ENCODE results near the gene MFSD11.
A peak's percentile ranks its signal among the peaks of the same experiment; 100 is the strongest.

DNA sequence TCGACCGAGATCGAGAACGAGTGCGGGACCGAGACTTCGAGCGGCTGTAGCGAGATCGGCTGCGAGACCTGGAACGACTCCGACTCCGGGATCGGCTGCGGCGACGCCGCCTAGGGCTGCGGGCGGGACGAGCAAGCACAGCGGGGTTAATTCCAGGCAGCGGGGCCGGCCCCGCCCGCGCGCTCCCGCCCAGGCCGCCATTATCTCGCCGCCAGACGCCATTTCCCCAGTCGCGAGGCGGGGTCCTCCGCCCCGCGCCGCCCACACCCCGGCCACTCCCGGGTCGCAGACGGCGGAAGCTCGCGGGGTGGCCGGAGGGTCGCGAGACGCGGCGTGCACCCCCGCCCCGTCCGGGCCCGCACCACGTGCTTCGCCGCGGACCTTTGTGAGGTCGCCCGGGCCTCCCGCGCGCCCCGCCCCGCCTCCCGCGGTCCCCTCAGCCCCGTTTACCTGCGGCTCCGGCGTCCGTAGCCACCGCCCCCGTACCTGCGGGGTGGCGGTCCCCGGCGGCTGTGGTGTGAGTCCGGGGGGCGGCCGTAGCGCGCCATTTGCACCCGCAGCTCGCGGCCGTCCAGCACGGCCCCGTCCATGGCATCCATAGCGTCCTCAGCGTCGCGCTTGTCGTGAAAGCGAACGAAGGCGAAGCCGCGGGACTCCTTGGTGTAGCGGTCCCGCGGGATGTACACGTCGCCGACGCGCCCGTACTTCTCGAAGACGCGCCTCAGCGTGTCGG lies 1.4 kb upstream of the MFSD11 start:
- TF ChIP-seq, protein P1, sequence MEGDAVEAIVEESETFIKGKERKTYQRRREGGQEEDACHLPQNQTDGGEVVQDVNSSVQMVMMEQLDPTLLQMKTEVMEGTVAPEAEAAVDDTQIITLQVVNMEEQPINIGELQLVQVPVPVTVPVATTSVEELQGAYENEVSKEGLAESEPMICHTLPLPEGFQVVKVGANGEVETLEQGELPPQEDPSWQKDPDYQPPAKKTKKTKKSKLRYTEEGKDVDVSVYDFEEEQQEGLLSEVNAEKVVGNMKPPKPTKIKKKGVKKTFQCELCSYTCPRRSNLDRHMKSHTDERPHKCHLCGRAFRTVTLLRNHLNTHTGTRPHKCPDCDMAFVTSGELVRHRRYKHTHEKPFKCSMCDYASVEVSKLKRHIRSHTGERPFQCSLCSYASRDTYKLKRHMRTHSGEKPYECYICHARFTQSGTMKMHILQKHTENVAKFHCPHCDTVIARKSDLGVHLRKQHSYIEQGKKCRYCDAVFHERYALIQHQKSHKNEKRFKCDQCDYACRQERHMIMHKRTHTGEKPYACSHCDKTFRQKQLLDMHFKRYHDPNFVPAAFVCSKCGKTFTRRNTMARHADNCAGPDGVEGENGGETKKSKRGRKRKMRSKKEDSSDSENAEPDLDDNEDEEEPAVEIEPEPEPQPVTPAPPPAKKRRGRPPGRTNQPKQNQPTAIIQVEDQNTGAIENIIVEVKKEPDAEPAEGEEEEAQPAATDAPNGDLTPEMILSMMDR (IDR thresholded peaks at IDR 0.05) = peak; percentile 20 to 57 (median 31)
- peak in 2 of 3 donors; percentile 64 to 65 for TF ChIP-seq POLR2AphosphoS5 (IDR thresholded peaks at IDR 0.05)
